Measurements from ENCODE around the gene ANKRD66. TPM values are rescaled to one million over a fixed set of nuclear protein-coding genes. Genes with fewer than 3 reads are reported as not detected.

The ANKRD66 gene
- total RNA-seq, 1 experiment from 2014 or later = not detected

- ChIA-PET CTCF (no interaction called here), POLR2A (no interaction called here), RAD21 (ENCODE audit: low non-redundant PET in 1 of 2, low total read pairs in 2 of 2, uncharacterized antibody in 2 of 2, unreplicated experiment in 2 of 2) (no interaction called here)
- Histone ChIP-seq H3K27me3 (ENCODE audit: insufficient read depth, low read length) (no peaks in the 10 kb centered on the region), H3K4me1 (ENCODE audit: control insufficient read depth in 1 of 2, insufficient read depth in 2 of 2, low read length in 2 of 2) (no peaks in the 10 kb centered on the region), H3K4me3 (replicated peaks in 1 of 2; ENCODE audit: low read depth in 1 of 2, low read length in 2 of 2) (no peak overlapping the region), H2AFZ (ENCODE audit: low read depth, low read length, poor library complexity, severe bottlenecking) (no peak overlapping the region), H3K27ac (ENCODE audit: low read depth, low read length) (no peak overlapping the region), H3K9me3 (ENCODE audit: control insufficient read depth in 1 of 2, insufficient read depth in 1 of 2, low read depth in 1 of 2, low read length in 2 of 2) (no peaks in the 10 kb centered on the region), H3K36me3 (ENCODE audit: control insufficient read depth in 1 of 2, insufficient read depth in 2 of 2, low read length in 2 of 2) (no peaks in the 10 kb centered on the region), H3K79me2 (ENCODE audit: insufficient read depth, low read length) (no peaks in the 10 kb centered on the region), H3K9me2 (ENCODE audit: insufficient read depth) (no peaks in the 10 kb centered on the region), H3K9ac (ENCODE audit: low read length) (no peak overlapping the region), H3K4me2 (ENCODE audit: low read length) (no peak overlapping the region), H4K20me1 (ENCODE audit: insufficient read depth) (no peaks in the 10 kb centered on the region)
- TF ChIP-seq ZNF274 (IDR thresholded peaks at IDR 0.05; ENCODE audit: low read depth, low read length) (no peak), RAD21 (IDR thresholded peaks at IDR 0.05; ENCODE audit: low read depth) (no peak), POLR2A (IDR thresholded peaks at IDR 0.05; ENCODE audit: borderline replicate concordance, extremely low read depth, insufficient read depth, insufficient read length) (no peak), ZBTB33 (IDR thresholded peaks at IDR 0.05; ENCODE audit: extremely low read depth, insufficient replicate concordance, low read length) (no peak), POLR2AphosphoS5 (IDR thresholded peaks at IDR 0.05; ENCODE audit: low read depth, low read length) (no peak), SIN3A (IDR thresholded peaks at IDR 0.05; ENCODE audit: low read depth) (no peak), MAX (IDR thresholded peaks at IDR 0.05) (no peak), SP1 (IDR thresholded peaks at IDR 0.05; ENCODE audit: low read depth) (no peak), SRF (IDR thresholded peaks at IDR 0.05; ENCODE audit: low read depth) (no peak), JUND (IDR thresholded peaks at IDR 0.05) (no peak), EZH2phosphoT487 (IDR thresholded peaks at IDR 0.05; ENCODE audit: borderline replicate concordance) (no peak), TCF7L2 (IDR thresholded peaks at IDR 0.05; ENCODE audit: borderline replicate concordance, extremely low read depth, insufficient read depth, insufficient read length) (no peak), REST (IDR thresholded peaks at IDR 0.05; ENCODE audit: low read depth) (no peak)
- ATAC-seq (no peak), DNase-seq (ENCODE audit: low read depth, low spot score) (no peak)
- BruUV-seq (replicated peaks) = no TSS peak
- intact Hi-C loops (cut with micrococcal nuclease) = no loop called here
Measured at GRCh38 chr6:46776070-46776712, 29.5 kb downstream of the ANKRD66 start.
